Body of pancreas (tissue), 4 donors: Measurements from ENCODE around the gene NEK7. TPM values are rescaled to one million over a fixed set of nuclear protein-coding genes. Genes with fewer than 3 reads are reported as not detected.

Source experiments
- ATAC-seq: fragments of 150-250 bp; one replicate; pipeline ENCODE4 v1.9.1; 2016
- DNase-seq, 4 donors: peaks; one replicate each; pipeline ENCODE4 v3.0.0-alpha.2; 2019
- H3K27ac ChIP-seq, 4 donors: fragments of 200-600 bp; sonication (generic); 1 replicate in 3 of 4; 2 replicates in 1 of 4; pipeline versions ENCODE4 v1.5.1 to v1.6.1; 2016 to 2019; ENCODE audit warnings: mild to moderate bottlenecking in 1 of 4, mixed read lengths in 1 of 4, moderate library complexity in 1 of 4
- H3K27me3 ChIP-seq, 2 donors: fragments of 200-600 bp; sonication (generic); one replicate each; pipeline ENCODE4 v1.6.0; 2016; ENCODE audit warnings: mild to moderate bottlenecking in 1 of 2
- H3K36me3 ChIP-seq, 2 donors: fragments of 200-600 bp; sonication (generic); replicated peaks in 1 of 2; 2 replicates each; pipeline ENCODE4 v1.5.1; 2016; ENCODE audit warnings: low read depth in 2 of 2; ENCODE audit not compliant: insufficient read depth in 1 of 2
- H3K4me1 ChIP-seq: fragments of 200-600 bp; sonication (generic); one replicate; pipeline ENCODE4 v1.6.0; 2016
- H3K4me3 ChIP-seq, 2 donors: fragments of 200-600 bp; sonication (generic); 1 replicate in 1 of 2; 2 replicates in 1 of 2; pipeline ENCODE4 v1.5.1; 2016 to 2019
- H3K9me3 ChIP-seq, 3 donors: fragments of 200-600 bp; sonication (generic); 1 replicate in 2 of 3; 2 replicates in 1 of 3; pipeline ENCODE4 v1.5.1; 2016
- POLR2A ChIP-seq, 3 donors: fragments of 450-650 bp; IDR thresholded peaks; one replicate each; pipeline ENCODE4 v1.6.1; 2016; ENCODE audit warnings: antibody characterized with exemption in 3 of 3, mild to moderate bottlenecking in 2 of 3
- WGBS, 2 donors: methylation state at CpG; one replicate each; pipeline ENCODE4 v1.1.5; 2017; 5-methylcytosine and 5-hydroxymethylcytosine counted together
- intact Hi-C: fragments of 100-400 bp; cut with DNase I; formaldehyde crosslinking; loops from one replicate; pipeline ENCODE4 v1.15.1; 2023
- total RNA-seq, 2 donors: library from RNA; depleted of rRNA; stranded (reverse); fragments of >200 nt; gene quantifications; one replicate each; pipeline ENCODE4 v1.1.0, GENCODE V29; 2016
- TF ChIP-seq, protein P1 (sequence below), 7 experiments: fragments of 450-650 bp in 4 of 7; fragments of 200-600 bp in 3 of 7; sonication (generic) in 3 of 7; IDR thresholded peaks; one replicate each; pipeline ENCODE4 v1.5.1; 2016 to 2019; ENCODE audit warnings: antibody characterized with exemption in 7 of 7

The NEK7 gene
- total RNA-seq, 2 donors from 2014 or later: 39.2 to 49.5 TPM

DNA sequence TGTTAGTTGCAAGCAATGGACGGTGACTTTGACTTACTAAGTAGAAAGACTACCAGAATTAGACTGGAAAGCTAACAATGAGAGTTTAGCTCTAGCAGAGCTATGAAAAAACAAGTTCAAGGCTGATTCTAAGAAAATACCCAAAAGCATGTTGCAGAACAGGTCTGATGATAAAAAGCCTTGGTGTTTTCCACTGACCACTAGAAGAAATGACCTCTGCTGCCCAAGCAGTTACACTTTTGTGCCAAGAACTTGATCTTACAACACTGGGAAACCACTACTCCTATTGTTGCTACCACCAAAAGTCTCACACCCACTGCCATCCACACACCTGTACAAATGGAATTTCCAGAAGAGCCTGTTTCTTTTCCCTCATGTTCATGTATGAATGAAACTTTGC lies 21.4 kb upstream of the NEK7 start:
- no peaks in the 10 kb centered on the region for H3K4me1 ChIP-seq
- no peak for DNase-seq
- TF ChIP-seq, protein P1, sequence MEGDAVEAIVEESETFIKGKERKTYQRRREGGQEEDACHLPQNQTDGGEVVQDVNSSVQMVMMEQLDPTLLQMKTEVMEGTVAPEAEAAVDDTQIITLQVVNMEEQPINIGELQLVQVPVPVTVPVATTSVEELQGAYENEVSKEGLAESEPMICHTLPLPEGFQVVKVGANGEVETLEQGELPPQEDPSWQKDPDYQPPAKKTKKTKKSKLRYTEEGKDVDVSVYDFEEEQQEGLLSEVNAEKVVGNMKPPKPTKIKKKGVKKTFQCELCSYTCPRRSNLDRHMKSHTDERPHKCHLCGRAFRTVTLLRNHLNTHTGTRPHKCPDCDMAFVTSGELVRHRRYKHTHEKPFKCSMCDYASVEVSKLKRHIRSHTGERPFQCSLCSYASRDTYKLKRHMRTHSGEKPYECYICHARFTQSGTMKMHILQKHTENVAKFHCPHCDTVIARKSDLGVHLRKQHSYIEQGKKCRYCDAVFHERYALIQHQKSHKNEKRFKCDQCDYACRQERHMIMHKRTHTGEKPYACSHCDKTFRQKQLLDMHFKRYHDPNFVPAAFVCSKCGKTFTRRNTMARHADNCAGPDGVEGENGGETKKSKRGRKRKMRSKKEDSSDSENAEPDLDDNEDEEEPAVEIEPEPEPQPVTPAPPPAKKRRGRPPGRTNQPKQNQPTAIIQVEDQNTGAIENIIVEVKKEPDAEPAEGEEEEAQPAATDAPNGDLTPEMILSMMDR (IDR thresholded peaks at IDR 0.05): no peak
- H3K9me3 ChIP-seq: no peaks in the 10 kb centered on the region
- ATAC-seq: no peak
- H3K4me3 ChIP-seq: no peak overlapping the region
- no peak overlapping the region for H3K27ac ChIP-seq
- H3K27me3 ChIP-seq: no peaks in the 10 kb centered on the region
- no peaks in the 10 kb centered on the region for H3K36me3 ChIP-seq
- intact Hi-C loops: no loop called here
- 61 to 64% methylated on average over 1 of the region's 1 CpG for WGBS, 2 donors

DNA sequence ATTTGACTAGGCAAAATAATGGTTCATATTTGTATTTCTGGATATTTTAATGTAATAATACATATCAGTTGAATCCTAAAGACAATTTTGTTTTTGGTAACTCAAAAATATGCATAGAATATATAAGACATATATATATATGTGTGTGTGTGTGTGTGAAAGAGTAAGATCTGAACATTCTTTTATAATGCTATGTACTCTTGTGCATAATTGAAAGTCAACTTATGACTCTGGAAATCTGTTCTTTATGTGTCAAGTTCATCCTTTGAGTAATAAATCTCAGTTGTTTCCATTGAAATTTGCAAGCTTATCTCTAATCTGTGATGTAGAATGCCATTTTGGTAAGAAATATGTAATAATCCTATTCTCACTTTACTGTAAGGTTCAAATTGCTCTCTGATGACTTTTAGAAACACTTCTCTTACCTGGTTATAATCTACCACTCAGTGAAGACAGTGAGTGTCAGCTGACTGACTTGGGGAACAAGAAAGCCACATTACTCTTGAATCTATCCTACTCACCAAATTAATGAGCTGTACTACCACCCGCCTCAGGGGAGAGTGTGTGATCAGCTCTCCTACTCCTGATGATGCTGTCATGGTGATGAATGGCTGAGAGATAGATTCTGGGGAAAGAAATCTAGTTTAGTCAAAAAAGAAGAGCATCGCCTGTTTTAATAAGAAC lies 15.0 kb upstream of the NEK7 start:
- TF ChIP-seq, protein P1 (IDR thresholded peaks at IDR 0.05): no peak
- no peaks in the 10 kb centered on the region for H3K4me1 ChIP-seq
- DNase-seq: no peak
- no peak overlapping the region for H3K4me3 ChIP-seq
- WGBS, 2 donors: 97% methylated on average over 2 of the region's 2 CpGs
- no peaks in the 10 kb centered on the region for H3K9me3 ChIP-seq
- no peaks in the 10 kb centered on the region for H3K27me3 ChIP-seq
- ATAC-seq: no peak
- no peak overlapping the region for H3K27ac ChIP-seq
- no peaks in the 10 kb centered on the region for H3K36me3 ChIP-seq
- intact Hi-C loops: no loop called here

DNA sequence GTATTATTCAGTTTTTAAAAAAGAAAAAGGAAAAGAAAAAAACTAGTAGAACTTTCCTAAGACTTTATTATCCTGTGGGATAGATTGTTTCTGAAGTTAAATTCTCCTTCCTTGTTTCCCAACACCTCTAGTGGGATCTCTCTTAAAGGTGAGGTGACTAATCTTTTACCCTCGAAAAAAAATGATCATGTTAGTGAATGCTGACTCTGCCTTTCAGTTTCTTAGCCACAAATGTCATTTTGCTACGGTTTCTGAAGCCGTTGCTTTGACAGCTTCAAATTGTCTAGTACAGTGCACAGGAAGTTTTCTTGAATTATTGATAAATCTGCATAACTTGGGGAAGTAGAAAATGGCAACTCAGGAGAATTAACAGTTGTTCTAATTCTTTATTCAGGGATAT lies 13.0 kb upstream of the NEK7 start:
- TF ChIP-seq POLR2A (IDR thresholded peaks at IDR 0.05): no peak
- TF ChIP-seq, protein P1 (IDR thresholded peaks at IDR 0.05): no peak
- no peak for DNase-seq
- Histone ChIP-seq H3K27me3 (no peaks in the 10 kb centered on the region), H3K4me3 (no peak overlapping the region), H3K27ac (no peak overlapping the region), H3K9me3 (no peaks in the 10 kb centered on the region), H3K36me3 (no peaks in the 10 kb centered on the region), H3K4me1 (no peaks in the 10 kb centered on the region)
- intact Hi-C loops: no loop called here
- WGBS, 2 donors: 47 to 78% methylated on average over 3 of the region's 3 CpGs
- ATAC-seq: no peak

DNA sequence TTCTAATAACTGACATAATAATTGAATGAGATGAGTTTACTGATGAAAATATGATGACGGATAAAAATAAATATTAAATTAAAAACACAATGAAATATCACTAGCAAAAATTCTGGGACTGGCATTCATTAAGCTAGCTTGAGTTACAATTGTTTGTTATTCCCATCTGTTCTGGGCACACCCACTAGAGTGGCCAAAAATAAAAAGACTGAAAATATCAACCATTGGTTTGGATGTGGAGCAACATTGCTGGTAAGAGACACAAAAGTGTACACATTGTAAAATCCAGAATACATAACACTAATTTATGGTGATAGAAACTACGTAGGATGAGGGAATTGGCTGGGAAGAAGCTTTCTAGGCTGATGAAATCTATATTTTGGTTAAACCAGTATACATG lies 9.6 kb upstream of the NEK7 start:
- no peaks in the 10 kb centered on the region for H3K9me3 ChIP-seq
- H3K27me3 ChIP-seq: no peaks in the 10 kb centered on the region
- no peak overlapping the region for H3K4me3 ChIP-seq
- DNase-seq: no peak
- ATAC-seq: no peak
- WGBS, 2 donors: 89 to 95% methylated on average over 2 of the region's 2 CpGs
- no peak for TF ChIP-seq POLR2A (IDR thresholded peaks at IDR 0.05)
- TF ChIP-seq, protein P1 (IDR thresholded peaks at IDR 0.05): no peak
- H3K36me3 ChIP-seq: no peaks in the 10 kb centered on the region
- H3K4me1 ChIP-seq: no peaks in the 10 kb centered on the region
- intact Hi-C loops: no loop called here
- H3K27ac ChIP-seq: no peak overlapping the region

DNA sequence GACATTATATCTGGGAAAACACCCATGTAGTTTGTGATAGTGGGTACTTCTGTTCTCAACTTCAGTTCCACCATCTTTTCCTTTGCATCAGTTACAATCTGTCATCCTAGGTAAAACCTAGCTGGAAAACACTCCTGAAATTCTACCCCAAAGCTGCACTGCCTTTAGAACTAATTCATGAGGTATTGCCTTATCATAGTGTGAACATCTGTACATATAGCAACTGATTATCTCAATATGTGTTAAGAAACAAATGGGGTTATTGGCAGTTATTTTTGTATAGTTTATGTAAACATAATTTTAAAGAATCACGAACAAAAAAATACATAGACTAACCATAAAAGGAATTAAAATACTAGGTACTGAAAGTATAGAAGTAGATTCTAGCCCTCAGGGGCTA lies 6.4 kb upstream of the NEK7 start:
- WGBS, 2 donors: 72 to 88% methylated on average over 1 of the region's 1 CpG
- H3K4me3 ChIP-seq: no peak overlapping the region
- no peaks in the 10 kb centered on the region for H3K27me3 ChIP-seq
- H3K36me3 ChIP-seq: no peaks in the 10 kb centered on the region
- no peak for ATAC-seq
- no peaks in the 10 kb centered on the region for H3K4me1 ChIP-seq
- intact Hi-C loops: no loop called here
- DNase-seq: no peak
- H3K9me3 ChIP-seq: no peaks in the 10 kb centered on the region
- TF ChIP-seq POLR2A (IDR thresholded peaks at IDR 0.05): no peak
- TF ChIP-seq, protein P1 (IDR thresholded peaks at IDR 0.05): no peak
- H3K27ac ChIP-seq: no peak overlapping the region
